ENCODE measurements around the gene GPR141.

GPR141 gene

DNA sequence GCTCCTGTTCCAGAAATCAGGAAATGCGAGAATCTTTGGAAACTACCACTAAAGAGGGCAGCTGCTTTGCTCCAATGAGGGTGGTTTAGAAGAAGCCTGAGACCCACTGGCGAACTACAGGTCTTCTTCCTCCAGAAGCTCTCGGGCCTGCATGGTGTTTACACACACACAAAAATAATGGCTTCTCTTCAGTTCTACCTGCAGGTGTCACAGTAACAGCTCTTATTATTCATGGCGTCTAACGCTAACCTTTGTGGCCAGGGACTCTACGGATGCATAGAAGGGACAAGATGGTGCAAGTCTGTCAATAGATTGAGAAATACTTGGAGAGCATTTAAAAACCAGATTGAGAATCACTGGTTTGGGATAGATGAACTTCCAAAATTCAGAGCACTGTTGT, 22.4 kb downstream of the GPR141 start:
- no peak overlapping the region for H3K27ac ChIP-seq
- TF ChIP-seq, protein P1, sequence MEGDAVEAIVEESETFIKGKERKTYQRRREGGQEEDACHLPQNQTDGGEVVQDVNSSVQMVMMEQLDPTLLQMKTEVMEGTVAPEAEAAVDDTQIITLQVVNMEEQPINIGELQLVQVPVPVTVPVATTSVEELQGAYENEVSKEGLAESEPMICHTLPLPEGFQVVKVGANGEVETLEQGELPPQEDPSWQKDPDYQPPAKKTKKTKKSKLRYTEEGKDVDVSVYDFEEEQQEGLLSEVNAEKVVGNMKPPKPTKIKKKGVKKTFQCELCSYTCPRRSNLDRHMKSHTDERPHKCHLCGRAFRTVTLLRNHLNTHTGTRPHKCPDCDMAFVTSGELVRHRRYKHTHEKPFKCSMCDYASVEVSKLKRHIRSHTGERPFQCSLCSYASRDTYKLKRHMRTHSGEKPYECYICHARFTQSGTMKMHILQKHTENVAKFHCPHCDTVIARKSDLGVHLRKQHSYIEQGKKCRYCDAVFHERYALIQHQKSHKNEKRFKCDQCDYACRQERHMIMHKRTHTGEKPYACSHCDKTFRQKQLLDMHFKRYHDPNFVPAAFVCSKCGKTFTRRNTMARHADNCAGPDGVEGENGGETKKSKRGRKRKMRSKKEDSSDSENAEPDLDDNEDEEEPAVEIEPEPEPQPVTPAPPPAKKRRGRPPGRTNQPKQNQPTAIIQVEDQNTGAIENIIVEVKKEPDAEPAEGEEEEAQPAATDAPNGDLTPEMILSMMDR (conservative IDR thresholded peaks at IDR 0.05), result no peak

DNA sequence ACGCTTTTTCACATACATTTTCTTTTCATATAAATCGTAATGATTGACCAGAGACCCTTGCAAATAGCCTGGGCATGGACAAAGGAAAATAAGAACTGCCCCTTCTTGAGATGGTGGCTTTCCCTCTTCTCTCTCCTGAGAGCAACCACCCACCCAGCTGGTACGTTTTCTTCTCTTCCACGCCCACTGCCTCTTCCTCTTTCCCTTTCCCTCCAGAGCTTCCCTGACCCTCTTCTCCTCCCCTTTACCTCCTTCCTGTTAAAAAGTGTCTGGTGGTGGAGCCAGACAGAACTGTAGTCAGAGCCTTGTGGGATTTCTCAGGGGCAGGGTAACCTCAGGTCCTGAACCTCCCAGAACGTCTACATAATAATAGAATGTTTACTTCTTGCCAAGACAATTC, 23.2 kb downstream of the GPR141 start:
- TF ChIP-seq, protein P1 (conservative IDR thresholded peaks at IDR 0.05), result no peak
- H3K27ac ChIP-seq, result no peak overlapping the region

DNA sequence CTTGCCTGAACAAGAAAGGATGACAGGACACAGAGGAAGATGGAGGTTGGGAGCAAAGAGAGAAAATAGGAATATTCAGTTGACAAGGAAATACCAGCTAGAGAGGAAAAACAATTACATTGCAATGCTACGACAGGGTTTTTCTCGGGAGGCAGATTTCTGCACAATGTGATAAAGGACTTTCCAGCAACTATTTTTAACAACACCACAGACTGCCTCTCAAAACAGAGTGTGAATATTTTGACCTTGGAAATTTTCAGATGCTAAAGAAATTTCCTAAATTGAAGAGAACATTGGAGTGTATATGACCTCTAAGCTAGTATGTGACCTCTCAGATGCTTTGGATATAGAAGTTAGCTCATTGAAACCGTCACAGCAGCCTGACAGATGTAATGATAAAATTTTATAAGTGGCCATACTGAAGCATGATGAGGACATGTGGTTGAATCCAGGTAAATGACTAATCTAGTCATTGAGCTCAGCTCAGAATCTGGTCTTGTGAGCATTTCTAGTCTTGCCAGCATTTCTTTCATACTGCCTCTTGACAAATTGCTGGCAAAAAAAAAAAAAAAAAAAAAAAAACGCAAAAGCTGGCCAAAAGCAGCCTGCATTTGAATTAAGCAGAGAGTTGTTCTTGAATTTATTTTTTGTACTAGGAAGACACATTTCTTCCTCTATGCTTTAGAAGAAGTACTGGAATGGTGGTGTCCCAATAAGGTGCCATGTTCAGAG, 24.4 kb downstream of the GPR141 start:
- no peak overlapping the region for H3K27ac ChIP-seq
- TF ChIP-seq, protein P1 (conservative IDR thresholded peaks at IDR 0.05), result no peak

DNA sequence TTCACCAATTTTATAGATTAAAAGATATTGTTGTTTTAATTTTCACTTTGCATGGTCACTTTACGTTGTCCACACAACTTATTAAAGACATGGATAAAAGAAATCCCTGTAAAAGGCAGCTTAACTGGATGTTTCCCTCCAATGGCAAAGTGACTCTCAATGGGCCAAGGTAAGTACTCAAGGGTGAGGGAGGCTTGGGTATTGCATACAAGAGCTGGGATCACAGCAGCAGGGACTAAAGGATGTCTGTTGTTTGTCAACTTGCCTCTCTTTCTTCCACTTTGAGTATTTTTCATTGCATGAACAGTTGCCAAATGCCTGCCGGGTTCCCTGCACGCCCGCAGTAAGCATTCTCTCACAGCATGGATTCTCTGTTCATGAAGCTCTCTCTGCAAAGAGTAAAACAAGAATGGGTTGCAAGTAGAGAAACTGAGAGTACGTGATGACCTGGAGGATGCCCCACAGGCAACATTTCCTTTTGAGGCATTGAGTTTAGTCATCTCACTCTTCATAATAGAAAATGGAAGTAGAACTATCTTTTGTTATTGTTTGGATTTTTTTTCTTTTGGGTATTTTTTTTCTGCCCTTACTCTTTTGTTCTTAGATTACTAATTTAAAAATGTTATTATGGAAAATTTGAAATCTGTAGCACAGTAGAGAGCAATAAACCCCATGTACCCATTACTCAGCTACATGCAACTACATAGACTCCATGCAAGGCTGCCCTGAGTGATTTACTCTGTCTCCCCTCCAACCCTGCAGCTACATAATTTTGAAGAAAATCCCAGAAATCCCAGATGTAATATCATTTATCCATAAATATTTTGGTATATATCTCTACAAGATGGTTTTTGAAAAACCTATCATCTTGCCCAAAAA, 26.3 kb downstream of the GPR141 start:
- no peak overlapping the region for H3K27ac ChIP-seq
- TF ChIP-seq, protein P1 (conservative IDR thresholded peaks at IDR 0.05), result no peak

DNA sequence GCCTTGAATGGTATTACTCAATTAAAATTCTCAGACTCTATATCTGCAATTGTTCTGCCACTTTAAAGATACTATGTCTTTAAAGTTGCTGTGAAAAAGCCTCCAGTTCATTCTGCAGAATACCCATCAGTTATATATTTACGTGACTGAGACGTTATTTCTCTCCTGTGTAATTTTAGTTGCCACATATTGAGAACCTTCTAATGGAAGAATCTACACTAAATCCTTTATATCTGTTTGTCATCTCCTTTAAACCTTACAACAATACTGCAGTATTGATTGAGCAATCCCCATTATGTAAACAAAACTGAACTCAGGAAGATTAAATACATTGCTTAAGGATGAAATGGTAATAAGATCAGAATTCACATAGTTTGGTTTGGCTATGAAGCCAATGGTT, 30.0 kb downstream of the GPR141 start:
- H3K27ac ChIP-seq, result no peak overlapping the region
- TF ChIP-seq, protein P1 (conservative IDR thresholded peaks at IDR 0.05), result no peak

DNA sequence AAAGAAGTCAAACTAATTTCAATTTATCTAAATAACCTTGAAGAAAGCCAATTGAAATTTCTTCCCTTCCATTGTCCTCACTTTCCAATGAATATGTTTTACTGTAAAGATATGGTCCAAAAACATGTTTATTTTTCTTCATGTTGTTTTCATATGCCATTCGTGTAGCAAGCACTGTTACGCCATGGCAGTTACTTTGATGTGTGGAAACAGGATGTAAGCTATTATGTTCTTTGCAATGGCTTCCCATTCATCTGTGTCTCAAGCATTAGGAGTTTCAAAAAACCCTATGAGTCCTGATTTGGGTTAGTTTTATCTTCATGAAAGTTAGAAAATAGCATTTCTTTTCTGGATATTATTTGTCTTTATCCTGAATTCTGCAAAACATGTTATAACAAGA, 31.0 kb downstream of the GPR141 start:
- H3K27ac ChIP-seq, result no peak overlapping the region
- TF ChIP-seq, protein P1 (conservative IDR thresholded peaks at IDR 0.05), result no peak

DNA sequence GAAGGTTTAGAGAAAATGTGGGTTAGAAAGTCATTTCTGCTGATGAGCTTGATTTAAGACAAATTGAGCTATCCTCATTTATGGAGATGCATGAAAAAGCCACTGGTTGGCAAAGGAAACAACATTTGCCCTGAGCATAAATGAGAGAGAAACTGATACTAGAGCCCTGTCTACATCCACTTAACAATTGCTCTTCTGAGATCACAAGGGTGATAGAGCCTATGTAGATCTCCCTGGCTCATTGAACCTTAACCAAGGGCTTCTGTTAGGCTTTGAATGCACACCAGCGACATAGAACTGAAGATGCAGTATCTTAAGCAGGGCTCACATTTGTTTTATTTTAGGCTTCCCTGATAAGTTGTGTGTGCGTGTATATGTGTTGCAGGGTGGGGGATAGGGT, 35.0 kb downstream of the GPR141 start:
- TF ChIP-seq, protein P1 (conservative IDR thresholded peaks at IDR 0.05), result no peak
- H3K27ac ChIP-seq, result no peak overlapping the region
